Osteocyte (in vitro differentiated cells): ENCODE data around the gene GSTCD. TPM values are rescaled to one million over a fixed set of nuclear protein-coding genes. Genes with fewer than 3 reads are reported as not detected.

ENCODE experiments used
- DNase-seq: peaks from one replicate; pipeline ENCODE4 v3.0.0; 2021; ENCODE audit warnings: mixed read lengths; ENCODE audit not compliant: unreplicated experiment; ENCODE audit errors: extremely low spot score
- H3K27ac Mint-ChIP-seq: one replicate; pipeline ENCODE4 v1.8.0; 2021; ENCODE audit warnings: mild to moderate bottlenecking, mixed read lengths; ENCODE audit not compliant: unreplicated experiment
- H3K27me3 Mint-ChIP-seq: one replicate; pipeline ENCODE4 v1.8.0; 2021; ENCODE audit warnings: mixed read lengths; ENCODE audit not compliant: unreplicated experiment
- H3K36me3 Mint-ChIP-seq: one replicate; pipeline ENCODE4 v1.8.0; 2021; ENCODE audit warnings: mixed read lengths; ENCODE audit not compliant: unreplicated experiment
- H3K4me1 Mint-ChIP-seq: one replicate; pipeline ENCODE4 v1.8.0; 2021; ENCODE audit warnings: mixed read lengths; ENCODE audit not compliant: unreplicated experiment
- H3K4me3 Mint-ChIP-seq: one replicate; pipeline ENCODE4 v1.8.0; 2021; ENCODE audit warnings: mild to moderate bottlenecking, moderate library complexity, mixed read lengths; ENCODE audit not compliant: unreplicated experiment
- H3K9me3 Mint-ChIP-seq: one replicate; pipeline ENCODE4 v1.8.0; 2021; ENCODE audit warnings: mixed read lengths; ENCODE audit not compliant: unreplicated experiment
- total RNA-seq: library from RNA; stranded (reverse); gene quantifications from 2 replicates; pipeline ENCODE4 v1.2.1, GENCODE V29; 2021
- TF ChIP-seq, protein P1 (sequence below): fragments of 200-600 bp; sonication (generic); IDR thresholded peaks from 2 replicates; pipeline ENCODE4 v1.5.0; 2021; ENCODE audit warnings: antibody characterized with exemption, mild to moderate bottlenecking, moderate library complexity

Gene GSTCD
- total RNA-seq, 1 donor from 2014 or later: 8.1 TPM

DNA sequence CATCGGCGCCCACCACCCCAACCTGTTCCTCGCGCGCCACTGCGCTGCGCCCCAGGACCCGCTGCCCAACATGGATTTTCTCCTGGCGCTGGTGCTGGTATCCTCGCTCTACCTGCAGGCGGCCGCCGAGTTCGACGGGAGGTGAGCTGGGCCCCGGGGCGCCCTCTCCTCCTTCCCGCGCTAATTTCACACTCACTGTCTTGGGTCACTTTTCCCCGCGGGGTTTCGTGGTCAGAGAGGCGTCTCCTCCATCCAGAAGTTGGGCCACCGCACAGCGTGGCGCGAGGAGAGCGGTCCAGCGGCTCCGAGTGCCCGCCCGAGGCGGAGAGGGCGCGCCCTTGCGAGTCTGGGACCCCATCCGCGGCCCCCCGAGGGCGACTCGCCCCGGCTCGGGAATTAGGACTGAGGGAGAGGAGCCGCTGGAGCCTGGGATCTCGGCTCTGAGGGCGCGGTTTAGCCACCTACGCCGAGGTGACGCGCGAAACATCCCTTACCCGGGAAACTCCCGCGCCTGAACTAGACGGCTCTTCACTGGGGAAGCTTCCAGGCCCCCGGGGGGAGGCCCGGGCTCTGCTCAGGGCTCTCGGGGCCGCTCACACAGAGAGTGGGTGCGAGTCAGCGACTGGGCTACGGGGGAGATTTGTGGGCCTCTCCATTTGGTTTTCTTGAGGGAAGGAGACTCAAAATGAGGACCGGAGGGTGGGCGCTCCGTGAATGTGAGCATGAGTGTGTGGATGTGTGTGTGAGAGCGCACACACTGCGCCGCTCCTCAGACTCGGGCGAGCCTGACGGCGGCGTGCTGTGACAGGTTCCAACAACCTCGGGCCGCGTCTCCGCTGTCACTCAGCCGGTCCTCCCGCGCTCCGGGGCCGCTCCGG is 187.2 kb downstream of the GSTCD start:
- TF ChIP-seq, protein P1, sequence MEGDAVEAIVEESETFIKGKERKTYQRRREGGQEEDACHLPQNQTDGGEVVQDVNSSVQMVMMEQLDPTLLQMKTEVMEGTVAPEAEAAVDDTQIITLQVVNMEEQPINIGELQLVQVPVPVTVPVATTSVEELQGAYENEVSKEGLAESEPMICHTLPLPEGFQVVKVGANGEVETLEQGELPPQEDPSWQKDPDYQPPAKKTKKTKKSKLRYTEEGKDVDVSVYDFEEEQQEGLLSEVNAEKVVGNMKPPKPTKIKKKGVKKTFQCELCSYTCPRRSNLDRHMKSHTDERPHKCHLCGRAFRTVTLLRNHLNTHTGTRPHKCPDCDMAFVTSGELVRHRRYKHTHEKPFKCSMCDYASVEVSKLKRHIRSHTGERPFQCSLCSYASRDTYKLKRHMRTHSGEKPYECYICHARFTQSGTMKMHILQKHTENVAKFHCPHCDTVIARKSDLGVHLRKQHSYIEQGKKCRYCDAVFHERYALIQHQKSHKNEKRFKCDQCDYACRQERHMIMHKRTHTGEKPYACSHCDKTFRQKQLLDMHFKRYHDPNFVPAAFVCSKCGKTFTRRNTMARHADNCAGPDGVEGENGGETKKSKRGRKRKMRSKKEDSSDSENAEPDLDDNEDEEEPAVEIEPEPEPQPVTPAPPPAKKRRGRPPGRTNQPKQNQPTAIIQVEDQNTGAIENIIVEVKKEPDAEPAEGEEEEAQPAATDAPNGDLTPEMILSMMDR: no peak
- DNase-seq: no peak
- H3K27me3 Mint-ChIP-seq: peaks cover 89% of the 10 kb centered on the region
- no peak overlapping the region for H3K27ac Mint-ChIP-seq
- no peaks in the 10 kb centered on the region for H3K36me3 Mint-ChIP-seq
- H3K4me3 Mint-ChIP-seq: peak overlapping the region; percentile 68
- H3K4me1 Mint-ChIP-seq: peaks cover 14% of the 10 kb centered on the region
- H3K9me3 Mint-ChIP-seq: no peaks in the 10 kb centered on the region

DNA sequence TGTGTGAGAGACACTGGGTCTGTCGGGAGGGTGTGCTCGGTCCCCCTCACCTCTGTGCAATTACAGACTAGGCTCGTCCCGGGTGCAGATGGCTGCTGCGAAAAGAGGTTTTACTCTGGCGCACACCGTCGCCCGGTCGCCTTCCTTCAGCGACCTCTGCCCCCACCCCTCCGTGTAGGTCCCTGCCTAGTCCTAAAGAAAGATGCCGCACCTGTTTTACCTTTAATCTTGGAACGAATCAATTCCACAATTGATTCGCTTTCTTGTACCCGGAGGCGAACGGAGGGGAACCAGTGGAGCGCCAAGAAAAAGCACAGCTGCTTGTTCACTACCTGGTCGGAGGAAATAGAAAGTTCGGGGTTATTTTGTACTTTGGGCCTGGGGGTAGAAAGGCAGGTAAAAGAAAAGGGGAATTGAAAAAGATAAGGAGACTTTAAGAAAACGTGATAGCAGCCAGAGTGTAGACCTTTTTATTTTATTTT is 187.9 kb downstream of the GSTCD start:
- DNase-seq: no peak
- no peak overlapping the region for H3K27ac Mint-ChIP-seq
- H3K4me1 Mint-ChIP-seq: peaks cover 14% of the 10 kb centered on the region
- TF ChIP-seq, protein P1: no peak
- H3K9me3 Mint-ChIP-seq: no peaks in the 10 kb centered on the region
- H3K4me3 Mint-ChIP-seq: peak overlapping the region; percentile 68
- peaks cover 89% of the 10 kb centered on the region for H3K27me3 Mint-ChIP-seq
- no peaks in the 10 kb centered on the region for H3K36me3 Mint-ChIP-seq

Other genes with a start within 250 kb of the GSTCD start
- 68.2 and 78.4 TPM in 2 replicates for gene PPA2, start 234.7 kb upstream of the GSTCD start, total RNA-seq
- not detected in 2 replicates for gene ARHGEF38, start 156.2 kb upstream of the GSTCD start, total RNA-seq
- gene INTS12, start 95 bp upstream of the GSTCD start, total RNA-seq: 15.4 and 17.4 TPM in 2 replicates
- not detected in 2 replicates for gene NPNT, start 186.7 kb downstream of the GSTCD start, total RNA-seq